ENCODE measurements around the gene HEBP2.

DNA sequence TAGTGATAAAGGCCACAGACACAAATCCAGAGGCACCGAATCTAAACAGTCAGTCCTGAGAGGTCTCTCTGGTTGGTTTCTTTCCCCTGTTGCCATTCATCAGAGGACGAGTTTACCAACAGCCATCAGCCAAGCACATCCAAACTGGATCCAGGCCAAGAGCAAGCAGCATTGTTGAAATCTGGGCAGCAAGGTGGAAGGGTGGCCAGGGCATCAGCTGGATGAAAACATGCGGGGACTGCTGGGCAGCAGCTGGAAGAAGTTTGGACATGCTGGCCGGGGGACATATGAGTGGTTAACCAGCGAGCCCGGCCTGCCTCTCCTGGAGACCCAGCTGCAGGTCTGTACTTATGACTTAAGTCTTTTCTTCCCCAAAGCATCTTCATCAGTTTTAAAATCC, 26.2 kb upstream of the HEBP2 start, which contains the start of gene SMIM28:
- TF ChIP-seq, protein P1, sequence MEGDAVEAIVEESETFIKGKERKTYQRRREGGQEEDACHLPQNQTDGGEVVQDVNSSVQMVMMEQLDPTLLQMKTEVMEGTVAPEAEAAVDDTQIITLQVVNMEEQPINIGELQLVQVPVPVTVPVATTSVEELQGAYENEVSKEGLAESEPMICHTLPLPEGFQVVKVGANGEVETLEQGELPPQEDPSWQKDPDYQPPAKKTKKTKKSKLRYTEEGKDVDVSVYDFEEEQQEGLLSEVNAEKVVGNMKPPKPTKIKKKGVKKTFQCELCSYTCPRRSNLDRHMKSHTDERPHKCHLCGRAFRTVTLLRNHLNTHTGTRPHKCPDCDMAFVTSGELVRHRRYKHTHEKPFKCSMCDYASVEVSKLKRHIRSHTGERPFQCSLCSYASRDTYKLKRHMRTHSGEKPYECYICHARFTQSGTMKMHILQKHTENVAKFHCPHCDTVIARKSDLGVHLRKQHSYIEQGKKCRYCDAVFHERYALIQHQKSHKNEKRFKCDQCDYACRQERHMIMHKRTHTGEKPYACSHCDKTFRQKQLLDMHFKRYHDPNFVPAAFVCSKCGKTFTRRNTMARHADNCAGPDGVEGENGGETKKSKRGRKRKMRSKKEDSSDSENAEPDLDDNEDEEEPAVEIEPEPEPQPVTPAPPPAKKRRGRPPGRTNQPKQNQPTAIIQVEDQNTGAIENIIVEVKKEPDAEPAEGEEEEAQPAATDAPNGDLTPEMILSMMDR (IDR thresholded peaks at IDR 0.05): no peak
- no peak for TF ChIP-seq POLR2A (IDR thresholded peaks at IDR 0.05)

Data from lower leg skin (tissue), 3 donors.